ENCODE data around the gene ADGRB3. TPM values are rescaled to one million over a fixed set of nuclear protein-coding genes. Genes with fewer than 3 reads are reported as not detected.

Gene ADGRB3
- total RNA-seq, 4 donors from 2014 or later = 0.30 to 0.94 (median 0.35) TPM

GRCh38 chr6:68691120-68691519, 56.0 kb downstream of the ADGRB3 start:
- DNase-seq (ENCODE audit: low spot score in 2 of 2) = no peak
- WGBS, 2 donors = 70 to 75% methylated on average over 3 of the region's 3 CpGs
- H3K4me3 ChIP-seq (ENCODE audit: low read depth, poor library complexity, severe bottlenecking) = no peak overlapping the region
- intact Hi-C loops (cut with DNase I; ENCODE audit: low total_unique reads) = no loop called here
- TF ChIP-seq CTCF (IDR thresholded peaks at IDR 0.05) (no peak), POLR2A (IDR thresholded peaks at IDR 0.05) (no peak)

- no peak overlapping the region for H3K4me3 ChIP-seq (ENCODE audit: low read depth, poor library complexity, severe bottlenecking)
- intact Hi-C loops (cut with DNase I; ENCODE audit: low total_unique reads) = no loop called here
- WGBS, 2 donors = 71 to 88% methylated on average over 1 of the region's 1 CpG
- TF ChIP-seq POLR2A (IDR thresholded peaks at IDR 0.05) = no peak
- no peak for TF ChIP-seq CTCF (IDR thresholded peaks at IDR 0.05)
- no peak for DNase-seq (ENCODE audit: low spot score in 2 of 2)
These were observed 58.2 kb downstream of the ADGRB3 start for GRCh38 chr6:68693271-68693670.

- no peak for TF ChIP-seq CTCF (IDR thresholded peaks at IDR 0.05)
- TF ChIP-seq POLR2A (IDR thresholded peaks at IDR 0.05) = no peak
- no peak overlapping the region for H3K4me3 ChIP-seq (ENCODE audit: low read depth, poor library complexity, severe bottlenecking)
- intact Hi-C loops (cut with DNase I; ENCODE audit: low total_unique reads) = no loop called here
- DNase-seq (ENCODE audit: low spot score in 2 of 2) = no peak
- 79 to 94% methylated on average over 4 of the region's 4 CpGs for WGBS, 2 donors
These were observed 60.3 kb downstream of the ADGRB3 start for GRCh38 chr6:68695403-68695802.

GRCh38 chr6:68695838-68696237, 60.8 kb downstream of the ADGRB3 start:
- no peak for TF ChIP-seq CTCF (IDR thresholded peaks at IDR 0.05)
- no peak for TF ChIP-seq POLR2A (IDR thresholded peaks at IDR 0.05)
- H3K4me3 ChIP-seq (ENCODE audit: low read depth, poor library complexity, severe bottlenecking) = no peak overlapping the region
- intact Hi-C loops (cut with DNase I; ENCODE audit: low total_unique reads) = no loop called here
- DNase-seq (ENCODE audit: low spot score in 2 of 2) = no peak
- 85 to 88% methylated on average over 6 of the region's 6 CpGs for WGBS, 2 donors

- WGBS, 2 donors = 83 to 88% methylated on average over 1 of the region's 1 CpG
- intact Hi-C loops (cut with DNase I; ENCODE audit: low total_unique reads) = no loop called here
- DNase-seq (ENCODE audit: low spot score in 2 of 2) = no peak
- H3K4me3 ChIP-seq (ENCODE audit: low read depth, poor library complexity, severe bottlenecking) = no peak overlapping the region
- TF ChIP-seq CTCF (IDR thresholded peaks at IDR 0.05) = no peak
- no peak for TF ChIP-seq POLR2A (IDR thresholded peaks at IDR 0.05)
These were observed 62.3 kb downstream of the ADGRB3 start for GRCh38 chr6:68697394-68697793.

GRCh38 chr6:68701159-68701558, 66.1 kb downstream of the ADGRB3 start:
- intact Hi-C loops (cut with DNase I; ENCODE audit: low total_unique reads) = no loop called here
- no peak overlapping the region for H3K4me3 ChIP-seq (ENCODE audit: low read depth, poor library complexity, severe bottlenecking)
- TF ChIP-seq POLR2A (IDR thresholded peaks at IDR 0.05) (no peak), CTCF (IDR thresholded peaks at IDR 0.05) (no peak)
- WGBS, 2 donors = 81% methylated on average over 4 of the region's 4 CpGs
- DNase-seq (ENCODE audit: low spot score in 2 of 2) = no peak

Data from lower leg skin (tissue), 4 donors.